Subcutaneous adipose tissue (tissue), 4 donors: Measurements from ENCODE around the gene OR4K1. TPM values are rescaled to one million over a fixed set of nuclear protein-coding genes. Genes with fewer than 3 reads are reported as not detected.

Experiments used
- total RNA-seq, 4 donors: library from RNA; depleted of rRNA; stranded (reverse); fragments of >200 nt; gene quantifications; one replicate each; pipeline ENCODE4 v1.1.0, GENCODE V29; 2016
- TF ChIP-seq, protein P1 (sequence below): fragments of 450-650 bp; IDR thresholded peaks from one replicate; pipeline ENCODE4 v1.5.1; 2016; ENCODE audit warnings: low read depth, mild to moderate bottlenecking, control low read depth, antibody characterized with exemption, moderate library complexity

OR4K1 gene, protein sequence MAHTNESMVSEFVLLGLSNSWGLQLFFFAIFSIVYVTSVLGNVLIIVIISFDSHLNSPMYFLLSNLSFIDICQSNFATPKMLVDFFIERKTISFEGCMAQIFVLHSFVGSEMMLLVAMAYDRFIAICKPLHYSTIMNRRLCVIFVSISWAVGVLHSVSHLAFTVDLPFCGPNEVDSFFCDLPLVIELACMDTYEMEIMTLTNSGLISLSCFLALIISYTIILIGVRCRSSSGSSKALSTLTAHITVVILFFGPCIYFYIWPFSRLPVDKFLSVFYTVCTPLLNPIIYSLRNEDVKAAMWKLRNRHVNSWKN
- not detected for total RNA-seq

DNA sequence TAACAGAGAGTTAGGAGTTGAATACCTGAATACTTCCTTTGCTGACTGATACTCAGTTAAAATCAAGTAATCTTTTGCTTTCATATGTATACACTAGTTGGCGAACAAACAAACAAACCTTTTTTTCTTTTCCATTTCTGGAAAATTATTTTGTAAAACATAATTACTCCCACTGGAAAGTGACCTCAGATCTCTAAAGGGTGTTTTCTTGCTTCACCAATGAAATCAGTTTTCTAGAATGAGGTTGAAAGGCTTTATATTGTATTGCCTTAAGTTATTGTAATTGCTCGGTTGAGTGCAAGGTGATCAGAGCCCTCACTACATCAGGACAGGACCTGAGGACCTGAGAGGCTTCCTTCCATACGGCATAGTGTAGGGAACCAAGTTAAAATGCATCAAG, at the start of gene OR4K1:
Gene OR4K1, plus strand, starts transcription at position 301 of the 400 bp plus-strand sequence. CDS start 4,750 bp downstream, outside the sequence.
- TF ChIP-seq, protein P1, sequence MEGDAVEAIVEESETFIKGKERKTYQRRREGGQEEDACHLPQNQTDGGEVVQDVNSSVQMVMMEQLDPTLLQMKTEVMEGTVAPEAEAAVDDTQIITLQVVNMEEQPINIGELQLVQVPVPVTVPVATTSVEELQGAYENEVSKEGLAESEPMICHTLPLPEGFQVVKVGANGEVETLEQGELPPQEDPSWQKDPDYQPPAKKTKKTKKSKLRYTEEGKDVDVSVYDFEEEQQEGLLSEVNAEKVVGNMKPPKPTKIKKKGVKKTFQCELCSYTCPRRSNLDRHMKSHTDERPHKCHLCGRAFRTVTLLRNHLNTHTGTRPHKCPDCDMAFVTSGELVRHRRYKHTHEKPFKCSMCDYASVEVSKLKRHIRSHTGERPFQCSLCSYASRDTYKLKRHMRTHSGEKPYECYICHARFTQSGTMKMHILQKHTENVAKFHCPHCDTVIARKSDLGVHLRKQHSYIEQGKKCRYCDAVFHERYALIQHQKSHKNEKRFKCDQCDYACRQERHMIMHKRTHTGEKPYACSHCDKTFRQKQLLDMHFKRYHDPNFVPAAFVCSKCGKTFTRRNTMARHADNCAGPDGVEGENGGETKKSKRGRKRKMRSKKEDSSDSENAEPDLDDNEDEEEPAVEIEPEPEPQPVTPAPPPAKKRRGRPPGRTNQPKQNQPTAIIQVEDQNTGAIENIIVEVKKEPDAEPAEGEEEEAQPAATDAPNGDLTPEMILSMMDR, result no peak

DNA sequence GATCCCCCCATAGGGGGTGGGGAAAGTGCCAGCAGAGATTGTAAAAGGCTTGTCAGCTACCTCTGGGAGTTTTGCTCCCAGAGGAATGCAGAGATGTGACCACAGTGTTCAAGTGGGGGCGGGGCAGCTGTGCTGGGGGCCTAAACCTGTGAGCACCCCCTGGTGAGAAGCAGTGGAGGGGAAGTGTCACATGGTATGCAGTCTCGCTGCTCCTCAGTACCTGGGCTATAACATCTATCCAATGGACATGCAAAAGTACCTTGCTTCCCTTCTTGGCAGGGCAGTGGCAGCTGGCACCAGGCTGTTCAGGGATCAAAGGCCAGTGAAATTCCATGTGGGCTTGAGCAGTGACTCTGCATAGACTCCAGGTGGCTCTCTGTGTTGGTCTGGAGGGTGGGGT, 35.4 kb upstream of the OR4K1 start:
- TF ChIP-seq, protein P1, result no peak

DNA sequence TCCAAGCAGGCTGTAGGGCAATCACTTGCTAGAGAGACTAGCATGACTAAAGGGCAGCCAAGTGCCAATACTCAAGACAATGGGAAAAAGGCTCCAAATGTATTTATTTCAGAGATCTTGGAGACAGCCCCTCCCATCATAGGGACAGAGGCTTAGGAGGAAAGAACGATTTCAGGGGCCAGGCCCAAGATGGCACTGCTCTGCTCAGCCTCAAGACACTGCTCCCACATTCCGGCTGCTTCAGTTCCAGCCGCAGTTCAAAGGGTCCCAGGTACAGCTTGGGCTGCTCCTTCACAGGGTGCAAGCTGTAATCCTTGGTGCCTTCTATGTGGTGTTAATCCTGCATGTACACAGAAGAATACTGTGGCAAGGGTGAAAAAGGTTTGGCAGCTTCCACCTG, 29.7 kb upstream of the OR4K1 start:
- TF ChIP-seq, protein P1, result no peak

DNA sequence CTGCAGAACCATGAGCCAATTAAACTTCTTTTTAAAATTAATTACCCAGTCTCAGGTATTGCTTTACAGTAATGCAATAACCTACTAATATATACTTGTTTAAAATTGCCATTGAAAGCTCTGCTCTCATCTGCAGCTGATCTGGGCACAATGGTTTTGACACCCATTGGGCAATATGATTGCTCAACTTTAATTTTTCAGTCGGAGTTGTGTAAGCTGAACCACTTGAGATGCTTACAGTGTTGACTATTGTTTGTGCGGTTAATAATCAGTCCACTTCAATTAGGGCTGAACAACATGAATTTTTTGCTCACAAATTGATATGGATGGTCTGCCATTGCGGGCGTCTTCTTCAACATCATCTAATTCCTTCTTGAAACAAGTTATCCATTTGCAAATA, 28.3 kb upstream of the OR4K1 start:
- TF ChIP-seq, protein P1, result no peak

DNA sequence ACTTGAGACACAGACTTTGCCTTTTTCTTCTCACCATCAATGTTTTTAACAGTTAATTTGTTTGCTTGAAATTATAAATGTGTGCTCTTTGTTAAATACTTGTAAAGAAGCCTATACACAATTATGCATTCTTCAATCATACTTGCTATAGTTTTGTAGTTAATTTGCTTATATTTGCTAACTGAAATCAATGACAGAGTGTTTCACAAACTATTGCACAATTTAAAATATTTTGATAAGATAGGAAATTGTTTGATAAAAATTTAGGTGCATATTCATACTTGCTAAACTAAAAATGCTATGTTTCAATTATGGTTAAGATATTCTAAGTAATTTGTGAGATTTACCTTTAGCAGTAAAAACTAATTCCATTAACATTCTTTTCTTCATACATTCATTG, 24.1 kb upstream of the OR4K1 start:
- TF ChIP-seq, protein P1, result no peak

DNA sequence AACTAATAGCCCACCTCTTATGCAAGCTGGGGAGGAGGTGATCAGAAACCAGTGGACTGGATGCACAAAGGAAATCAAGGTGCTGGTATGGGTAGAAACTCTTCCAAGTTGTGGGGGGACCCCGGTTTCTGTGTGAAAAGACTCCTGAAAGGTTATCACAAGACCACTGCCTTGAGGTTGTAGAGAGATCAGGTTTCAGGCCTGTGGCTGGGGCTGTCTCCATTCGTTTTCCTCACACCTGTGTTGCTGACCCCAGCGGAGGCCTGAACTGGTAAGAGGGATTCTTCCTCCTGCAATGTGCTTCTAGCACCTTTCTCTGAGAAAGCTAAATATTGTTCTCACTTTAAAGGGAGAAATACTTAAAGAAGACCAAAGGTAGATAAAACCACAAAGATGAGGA, 19.6 kb upstream of the OR4K1 start:
- TF ChIP-seq, protein P1, result no peak

DNA sequence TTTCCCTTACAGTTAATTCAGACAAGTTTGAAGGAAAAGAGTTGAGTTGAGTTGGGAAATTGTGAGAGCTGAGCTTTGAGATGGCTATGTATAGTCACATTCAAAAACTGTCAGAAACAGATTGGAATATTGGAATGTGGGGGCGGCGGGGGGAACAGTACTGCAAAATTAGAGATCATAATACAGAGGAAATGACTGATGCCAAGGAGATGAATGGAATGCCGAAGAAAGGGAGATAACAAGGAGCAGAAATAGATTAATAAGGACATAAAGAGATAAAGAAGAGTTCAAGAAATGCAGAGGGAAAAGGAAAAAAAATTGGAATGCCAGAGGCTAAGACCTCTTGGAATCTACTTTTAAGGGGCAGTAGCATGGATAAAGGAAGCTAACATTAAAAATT, 13.5 kb upstream of the OR4K1 start:
- TF ChIP-seq, protein P1, result no peak
